ENCODE data around the gene LSMEM2. TPM values are rescaled to one million over a fixed set of nuclear protein-coding genes. Genes with fewer than 3 reads are reported as not detected.

The LSMEM2 gene
- total RNA-seq, 1 donor: not detected

- DNase-seq (ENCODE audit: low read depth): no peak
- peak overlapping the region; percentile 88 for H3K4me3 ChIP-seq (ENCODE audit: low read depth, low read length)
- TF ChIP-seq CTCF (IDR thresholded peaks at IDR 0.05; ENCODE audit: insufficient read depth, low read length): no peak
Measured at GRCh38 chr3:50327129-50327528, 48.2 kb downstream of the LSMEM2 start.

GRCh38 chr3:50327943-50328691, 49.2 kb downstream of the LSMEM2 start, which contains the start of gene TUSC2:
Gene TUSC2, minus strand, starts transcription at chr3:50328223. Its CDS starts 124 bp downstream, at chr3:50328099.
- peak; percentile 95 for DNase-seq (ENCODE audit: low read depth)
- no peak for TF ChIP-seq CTCF (IDR thresholded peaks at IDR 0.05; ENCODE audit: insufficient read depth, low read length)
- H3K4me3 ChIP-seq (ENCODE audit: low read depth, low read length): peak within 1 kb of the TSS; percentile 88

- no peak overlapping the region for H3K4me3 ChIP-seq (ENCODE audit: low read depth, low read length)
- DNase-seq (ENCODE audit: low read depth): no peak
- TF ChIP-seq CTCF (IDR thresholded peaks at IDR 0.05; ENCODE audit: insufficient read depth, low read length): no peak
Measured at GRCh38 chr3:50330330-50330729, 51.4 kb downstream of the LSMEM2 start.

- TF ChIP-seq CTCF (IDR thresholded peaks at IDR 0.05; ENCODE audit: insufficient read depth, low read length): no peak
- no peak for DNase-seq (ENCODE audit: low read depth)
- H3K4me3 ChIP-seq (ENCODE audit: low read depth, low read length): no peak overlapping the region
Measured at GRCh38 chr3:50331364-50331907, 52.5 kb downstream of the LSMEM2 start.

GRCh38 chr3:50333744-50334328, 54.9 kb downstream of the LSMEM2 start:
- H3K4me3 ChIP-seq (ENCODE audit: low read depth, low read length): peak overlapping the region; percentile 28

More at GRCh38 chr3:50333744-50334328, 54.9 kb downstream of the LSMEM2 start:
- no peak for TF ChIP-seq CTCF (IDR thresholded peaks at IDR 0.05; ENCODE audit: insufficient read depth, low read length)
- peak; percentile 94 for DNase-seq (ENCODE audit: low read depth)

Data from fibroblast of the aortic adventitia (primary cell).